ENCODE measurements around the gene LAMA2.

- TF ChIP-seq EZH2 (conservative IDR thresholded peaks at IDR 0.05; ENCODE audit: low read depth, low read length) (no peak), POLR2AphosphoS5 (IDR thresholded peaks at IDR 0.05; ENCODE audit: low read depth, low read length) (no peak), NR3C1 (CRISPR knock-in tag; IDR thresholded peaks at IDR 0.05) (no peak), SMAD3 (CRISPR knock-in tag; IDR thresholded peaks at IDR 0.05) (no peak), MZF1 (CRISPR knock-in tag; IDR thresholded peaks at IDR 0.05; ENCODE audit: borderline replicate concordance) (no peak), JUN (CRISPR knock-in tag; IDR thresholded peaks at IDR 0.05) (no peak)
Measured at GRCh38 chr6:129006724-129007514, 124.0 kb downstream of the LAMA2 start.

All from HepG2 (cell line).